HepG2 (cell line): Measurements from ENCODE around the gene STK39. TPM values are rescaled to one million over a fixed set of nuclear protein-coding genes. Genes with fewer than 3 reads are reported as not detected.

Source experiments
- ATAC-seq: fragments of 200-7000 bp; cut with Tn5 transposase; 3 replicates; pipeline ENCODE4 v1.9.1; 2020; ENCODE audit warnings: mild to moderate bottlenecking, moderate library complexity
- BruUV-seq: library from RNA; stranded (reverse); fragments of 400-500 nt; replicated peaks from 2 replicates; lab custom pipeline; 2021; lab: Mats Ljungman, UMichigan
- CTCF ChIA-PET: fragments of 300-600 bp; formaldehyde crosslinking; extraction: SDS; loops from one replicate; lab custom pipeline; 2021; ENCODE audit warnings: low total read pairs, inconsistent platforms, low intra/inter-chr PET ratio; lab: Yijun Ruan, JAX
- POLR2A ChIA-PET: fragments of 350-600 bp; sonication (Branson Sonifier 250); formaldehyde crosslinking; loops from one replicate; lab custom pipeline; 2020; ENCODE audit warnings: antibody characterized with exemption, inconsistent platforms; lab: Yijun Ruan, JAX
- DNase-seq: peaks from one replicate; pipeline ENCODE4 v3.0.0-alpha.2; 2015; ENCODE audit warnings: low spot score
- FAIRE-seq: peaks from 3 replicates; lab custom pipeline; 2011; peaks lifted over from hg19 to GRCh38; lab: Jason Lieb, UNC
- H2AFZ ChIP-seq: one replicate; pipeline ENCODE4 v1.6.1; 2011; ENCODE audit warnings: low read length, inconsistent platforms
- H3K27ac ChIP-seq: fragments of 300-600 bp; 3 replicates; pipeline ENCODE4 v1.8.0; 2011; ENCODE audit warnings: mixed run types, mild to moderate bottlenecking, mixed read lengths, low read length, inconsistent platforms; ENCODE audit not compliant: insufficient read depth; ENCODE audit errors: extremely low read length
- H3K27me3 ChIP-seq, 2 experiments: fragments of 200-600 bp in 1 of 2; 2 replicates in 1 of 2; 3 replicates in 1 of 2; pipeline versions ENCODE4 v1.6.0 to v1.8.0; 2011; ENCODE audit warnings: low read length in 2 of 2, mild to moderate bottlenecking in 2 of 2, moderate library complexity in 2 of 2, inconsistent platforms in 1 of 2; ENCODE audit not compliant: insufficient read depth in 2 of 2, control insufficient read depth in 1 of 2
- H3K36me3 ChIP-seq, 2 experiments: fragments of 200-600 bp in 1 of 2; replicated peaks in 1 of 2; 2 replicates in 1 of 2; 3 replicates in 1 of 2; pipeline versions ENCODE4 v1.5.1 to v1.8.0; 2011; ENCODE audit warnings: low read length in 2 of 2, inconsistent platforms in 1 of 2; ENCODE audit not compliant: insufficient read depth in 2 of 2, control insufficient read depth in 1 of 2
- H3K4me1 ChIP-seq: 2 replicates; pipeline ENCODE4 v1.5.1; 2012; ENCODE audit warnings: low read length, inconsistent platforms; ENCODE audit not compliant: insufficient read depth
- H3K4me2 ChIP-seq: 2 replicates; pipeline ENCODE4 v1.6.0; 2011; ENCODE audit warnings: low read depth, low read length, inconsistent platforms
- H3K4me3 ChIP-seq, 3 experiments: fragments of 200-600 bp in 1 of 3; sonication (generic), shearing (Covaris generic) in 1 of 3; replicated peaks in 1 of 3; 2 replicates each; pipeline ENCODE4 v1.5.1; 2011 to 2016; ENCODE audit warnings: low read length in 3 of 3, inconsistent platforms in 2 of 3, low read depth in 2 of 3, mild to moderate bottlenecking in 2 of 3, control low read depth in 1 of 3, mixed read lengths in 1 of 3; ENCODE audit not compliant: insufficient read depth in 1 of 3
- H3K79me2 ChIP-seq: one replicate; pipeline ENCODE4 v1.6.1; 2011; ENCODE audit warnings: low read length, inconsistent platforms; ENCODE audit not compliant: insufficient read depth
- H3K9ac ChIP-seq: 2 replicates; pipeline ENCODE4 v1.6.0; 2011; ENCODE audit warnings: mild to moderate bottlenecking, low read depth, low read length, inconsistent platforms; ENCODE audit not compliant: insufficient read depth
- H3K9me3 ChIP-seq: 2 replicates; pipeline ENCODE4 v1.5.1; 2012; ENCODE audit warnings: mild to moderate bottlenecking, low read length
- H4K20me1 ChIP-seq: 2 replicates; pipeline ENCODE4 v1.6.0; 2011; ENCODE audit warnings: inconsistent platforms, mild to moderate bottlenecking, low read length, moderate library complexity; ENCODE audit not compliant: insufficient read depth
- ATF7 ChIP-seq, 2 experiments: fragments of 450-650 bp in 1 of 2; sonication (generic) in 1 of 2; formaldehyde crosslinking in 1 of 2; IDR thresholded peaks; 2 replicates each; pipeline versions ENCODE4 v1.4.0 to v1.6.1; 2016 to 2020; ENCODE audit warnings: antibody characterized with exemption in 1 of 2, mild to moderate bottlenecking in 1 of 2, missing genetic modification reagents in 1 of 2
- DMAP1 ChIP-seq: IDR thresholded peaks from 2 replicates; pipeline ENCODE4 v1.6.1; 2016
- HNRNPH1 ChIP-seq: fragments of 200-400 bp; formaldehyde crosslinking; optimal IDR thresholded peaks from 2 replicates; pipeline ENCODE3; 2017; ENCODE audit warnings: mild to moderate bottlenecking, low read depth, low read length
- JDP2 ChIP-seq: sonication (generic); formaldehyde crosslinking; IDR thresholded peaks from 2 replicates; pipeline ENCODE4 v1.8.1; 2022; ENCODE audit warnings: missing genetic modification reagents, borderline replicate concordance
- JUND ChIP-seq: sonication (generic); formaldehyde crosslinking; IDR thresholded peaks from 2 replicates; pipeline ENCODE4 v1.8.0; 2022; ENCODE audit warnings: mild to moderate bottlenecking, missing genetic modification reagents
- SETDB1 ChIP-seq: sonication (generic); formaldehyde crosslinking; IDR thresholded peaks from 2 replicates; pipeline ENCODE4 v1.5.1; 2020; ENCODE audit warnings: missing genetic modification reagents, mild to moderate bottlenecking, borderline replicate concordance
- YY1 ChIP-seq: IDR thresholded peaks from 2 replicates; pipeline ENCODE4 v1.6.1; 2011; ENCODE audit warnings: low read length, low read depth, moderate library complexity, mild to moderate bottlenecking; ENCODE audit not compliant: insufficient read depth, insufficient replicate concordance
- ZBTB1 ChIP-seq: sonication (generic); formaldehyde crosslinking; IDR thresholded peaks from 2 replicates; pipeline ENCODE4 v1.4.0; 2020; ENCODE audit warnings: missing genetic modification reagents, borderline replicate concordance
- ZBTB33 ChIP-seq: sonication (generic); formaldehyde crosslinking; IDR thresholded peaks from 2 replicates; pipeline ENCODE4 v1.4.0; 2020; ENCODE audit warnings: missing genetic modification reagents
- ZKSCAN8 ChIP-seq: IDR thresholded peaks from 2 replicates; pipeline ENCODE4 v1.6.1; 2016; ENCODE audit warnings: borderline replicate concordance, missing genetic modification reagents, missing compliant biosample characterization
- WGBS: methylation state at CpG from one replicate; pipeline ENCODE4 v1.1.6; 2017; ENCODE audit warnings: low lambda C conversion rate; 5-methylcytosine and 5-hydroxymethylcytosine counted together
- in situ Hi-C: cut with HindIII; loops from 2 replicates; pipeline ENCODE4 v1.10.0; 2017; ENCODE audit warnings: low pct_unique_long_range_greater_than_20kb; ENCODE audit not compliant: extremely low pct_ligation_motif_present
- intact Hi-C: fragments of 100-400 bp; cut with micrococcal nuclease; formaldehyde crosslinking; loops from one replicate; pipeline ENCODE4 v1.10.0; 2022; ENCODE audit not compliant: unreplicated experiment
- polyA plus RNA-seq, 8 experiments: library from polyadenylated mRNA; depleted of rRNA in 3 of 8; stranded (reverse) in 7 of 8; unstranded in 1 of 8; fragments of >200 nt; fragmentation: Illumina TruSeq in 4 of 8; extraction: Trizol in 4 of 8; gene quantifications; 2 replicates each; pipeline versions ENCODE4 v1.2.1 to v1.2.3, GENCODE V29; 2011 to 2016; ENCODE audit warnings: low read depth in 4 of 8, missing spikeins in 1 of 8, mixed read lengths in 1 of 8; ENCODE audit not compliant: insufficient read depth in 1 of 8
- total RNA-seq, 5 experiments: library from RNA; depleted of rRNA; stranded (reverse); fragments of >200 nt; fragmentation: Illumina TruSeq; extraction: Trizol; gene quantifications; 2 replicates each; pipeline ENCODE4 v1.2.3, GENCODE V29; 2016; ENCODE audit warnings: low read depth in 1 of 5

Gene STK39
- total and polyA plus RNA-seq, 2 of the 13 experiments (the other 11 are each of a cell fraction or from before 2014, with no cell fraction given), result 27.3 to 38.4 TPM

GRCh38 chr2:168241746-168242145 is 5.6 kb downstream of the STK39 start:
- TF ChIP-seq ZBTB33 (CRISPR knock-in tag) (0 out of 2 replicates have a peak, but pooled peaks have one; percentile 53), YY1 (no peak)
- CTCF ChIA-PET, result no interaction called here
- Histone ChIP-seq H3K4me2 (no peak overlapping the region), H3K4me3 (no peak overlapping the region), H3K9ac (no peak overlapping the region), H4K20me1 (no peaks in the 10 kb centered on the region; the same call in 1 of the 2 replicates), H2AFZ (no peak overlapping the region), H3K79me2 (peaks cover 75% of the 10 kb centered on the region), H3K36me3 (peaks cover 2 to 12% of the 10 kb centered on the region in 2 experiments; a peak in 3 of 5 replicates), H3K9me3 (no peaks in the 10 kb centered on the region), H3K27me3 (no peaks in the 10 kb centered on the region), H3K27ac (no peak overlapping the region), H3K4me1 (peaks cover 53% of the 10 kb centered on the region)
- in situ Hi-C loops, result no loop called here
- FAIRE-seq, result no peak
- POLR2A ChIA-PET, result no interaction called here
- intact Hi-C loops, result no loop called here
- ATAC-seq, result no peak
- no peak for DNase-seq
- WGBS, result 98% methylated on average over 5 of the region's 5 CpGs
- no TSS peak for BruUV-seq

DNA sequence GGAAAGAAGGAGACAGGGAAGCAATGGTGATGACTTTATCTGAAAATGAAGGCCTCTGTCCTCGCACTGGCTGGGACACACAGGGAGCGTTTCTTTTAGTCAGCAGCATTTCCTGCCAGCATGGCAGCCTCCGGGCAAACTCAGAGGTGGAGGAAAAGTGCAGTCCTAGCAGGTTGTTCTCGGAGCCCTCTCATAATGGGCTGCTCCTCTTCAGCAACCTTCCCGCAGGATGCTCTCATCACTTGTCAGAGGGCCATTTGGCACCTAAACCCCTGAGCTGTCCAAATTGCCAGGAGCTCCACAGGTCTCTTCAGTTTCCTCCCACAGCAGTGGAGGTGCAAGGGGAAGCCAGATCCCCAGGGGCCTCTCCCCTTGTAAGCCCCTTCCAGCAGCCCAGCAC is 6.2 kb downstream of the STK39 start:
- in situ Hi-C loops (no loop called here), intact Hi-C loops (no loop called here)
- POLR2A ChIA-PET, result no interaction called here
- WGBS, result 92% methylated on average over 4 of the region's 5 CpGs
- H3K4me3 ChIP-seq, result no peak overlapping the region
- H3K4me2 ChIP-seq, result no peak overlapping the region
- ATAC-seq, result no peak
- peaks cover 53% of the 10 kb centered on the region for H3K4me1 ChIP-seq
- DNase-seq, result no peak
- H3K27ac ChIP-seq, result no peak overlapping the region
- no peak overlapping the region for H2AFZ ChIP-seq
- TF ChIP-seq ZBTB1 (CRISPR knock-in tag) (no peak), JUND (CRISPR knock-in tag) (no peak), DMAP1 (no peak), ATF7 (IDR thresholded peaks at IDR 0.05) (no peak), ATF7 (CRISPR knock-in tag; IDR thresholded peaks at IDR 0.05) (no peak), SETDB1 (CRISPR knock-in tag) (no peak), JDP2 (CRISPR knock-in tag) (no peak), HNRNPH1 (no peak), ZKSCAN8 (CRISPR knock-in tag) (no peak)
- H3K9me3 ChIP-seq, result no peaks in the 10 kb centered on the region
- CTCF ChIA-PET, result no interaction called here
- no TSS peak for BruUV-seq
- no peaks in the 10 kb centered on the region for H3K27me3 ChIP-seq
- H3K36me3 ChIP-seq, result peaks cover 2 to 12% of the 10 kb centered on the region in 2 experiments; a peak in 3 of 5 replicates
- no peaks in the 10 kb centered on the region; the same call in 1 of the 2 replicates for H4K20me1 ChIP-seq
- no peak overlapping the region for H3K9ac ChIP-seq
- no peak for FAIRE-seq
- H3K79me2 ChIP-seq, result peaks cover 70% of the 10 kb centered on the region
